GM23338 (cell line): ENCODE data around the gene POLR1E. TPM values are rescaled to one million over a fixed set of nuclear protein-coding genes. Genes with fewer than 3 reads are reported as not detected.
A peak's percentile ranks its signal among the peaks of the same experiment; 100 is the strongest.

ENCODE experiments used
- ATAC-seq: fragments of 200-7000 bp; cut with Tn5 transposase; 3 replicates; pipeline ENCODE4 v1.9.1; 2020
- DNase-seq: peaks from one replicate; pipeline ENCODE4 v3.0.0-alpha.2; 2015; ENCODE audit warnings: low spot score
- H2AFZ ChIP-seq: fragments of 200-600 bp; sonication (generic); 2 replicates; pipeline ENCODE4 v1.8.0; 2016; ENCODE audit warnings: antibody characterized with exemption, mild to moderate bottlenecking, moderate library complexity
- H3F3A ChIP-seq: fragments of 200-600 bp; sonication (generic); replicated peaks from 2 replicates; pipeline ENCODE4 v1.8.0; 2017; ENCODE audit warnings: antibody characterized with exemption, mixed run types, low read depth
- H3K27ac ChIP-seq: fragments of 200-600 bp; sonication (generic); 2 replicates; pipeline ENCODE4 v1.6.1; 2016; ENCODE audit warnings: low read depth
- H3K27me3 ChIP-seq: fragments of 200-600 bp; sonication (generic); 2 replicates; pipeline ENCODE4 v1.8.0; 2016; ENCODE audit warnings: mild to moderate bottlenecking, mixed run types, moderate library complexity; ENCODE audit not compliant: insufficient read depth
- H3K36me3 ChIP-seq: fragments of 200-600 bp; sonication (generic); 2 replicates; pipeline ENCODE4 v1.8.0; 2016; ENCODE audit warnings: mild to moderate bottlenecking; ENCODE audit not compliant: insufficient read depth
- H3K4me1 ChIP-seq: fragments of 200-600 bp; sonication (generic); 2 replicates; pipeline ENCODE4 v1.8.0; 2016; ENCODE audit warnings: mild to moderate bottlenecking, moderate library complexity; ENCODE audit not compliant: insufficient read depth
- H3K4me2 ChIP-seq: fragments of 200-600 bp; sonication (generic); 2 replicates; pipeline ENCODE4 v1.7.1; 2017; ENCODE audit warnings: mixed run types
- H3K4me3 ChIP-seq: fragments of 200-600 bp; sonication (generic); 2 replicates; pipeline ENCODE4 v1.6.1; 2016; ENCODE audit warnings: mixed run types
- H3K79me2 ChIP-seq: fragments of 200-600 bp; sonication (generic); replicated peaks from 2 replicates; pipeline ENCODE4 v1.8.0; 2017; ENCODE audit warnings: mild to moderate bottlenecking; ENCODE audit not compliant: insufficient read depth
- H3K9me2 ChIP-seq: fragments of 200-600 bp; sonication (generic); 2 replicates; pipeline ENCODE4 v1.8.0; 2017; ENCODE audit not compliant: insufficient read depth
- H4K20me1 ChIP-seq: fragments of 200-600 bp; sonication (generic); replicated peaks from 2 replicates; pipeline ENCODE4 v1.8.0; 2017; ENCODE audit warnings: mild to moderate bottlenecking; ENCODE audit not compliant: insufficient read depth
- H3K27ac Mint-ChIP-seq: 2 replicates; pipeline ENCODE4 v1.8.0; 2020; ENCODE audit warnings: inconsistent platforms, mild to moderate bottlenecking, moderate library complexity, mixed read lengths
- H3K27me3 Mint-ChIP-seq: 3 replicates; pipeline ENCODE4 v1.8.0; 2022; ENCODE audit warnings: low read depth, mild to moderate bottlenecking, moderate library complexity, mixed read lengths, inconsistent platforms; ENCODE audit not compliant: insufficient read depth, poor library complexity
- H3K36me3 Mint-ChIP-seq: 3 replicates; pipeline ENCODE4 v1.8.0; 2021; ENCODE audit warnings: low read depth, mild to moderate bottlenecking, inconsistent platforms, moderate library complexity, mixed read lengths
- H3K4me1 Mint-ChIP-seq: 3 replicates; pipeline ENCODE4 v1.8.0; 2020; ENCODE audit warnings: mild to moderate bottlenecking, inconsistent platforms, mixed read lengths
- H3K4me3 Mint-ChIP-seq: 3 replicates; pipeline ENCODE4 v1.8.0; 2021; ENCODE audit warnings: moderate library complexity, mild to moderate bottlenecking, inconsistent platforms, mixed read lengths
- H3K9me3 Mint-ChIP-seq: 3 replicates; pipeline ENCODE4 v1.8.0; 2020; ENCODE audit warnings: moderate library complexity, mild to moderate bottlenecking, inconsistent platforms, mixed read lengths
- CREB1 ChIP-seq: fragments of 250-450 bp; sonication (Bioruptor Pico); IDR thresholded peaks from 2 replicates; pipeline ENCODE4 v1.5.0; 2020; ENCODE audit warnings: low read depth, mild to moderate bottlenecking, moderate library complexity
- CTCF ChIP-seq, 2 experiments: fragments of 200-600 bp in 1 of 2; sonication (generic) in 1 of 2; conservative IDR thresholded peaks; 2 replicates each; pipeline versions ENCODE4 v1.5.1 to v1.6.1; 2016 to 2017; ENCODE audit warnings: antibody characterized with exemption in 2 of 2, low read depth in 2 of 2, mild to moderate bottlenecking in 2 of 2, moderate library complexity in 1 of 2
- ETS1 ChIP-seq: IDR thresholded peaks from 2 replicates; pipeline ENCODE4 v1.6.1; 2016; ENCODE audit warnings: antibody characterized with exemption
- EZH2 ChIP-seq: fragments of 200-600 bp; sonication (generic); IDR thresholded peaks from one replicate; pipeline ENCODE4 v1.8.0; 2017; ENCODE audit warnings: antibody characterized with exemption, mild to moderate bottlenecking, low read depth; ENCODE audit not compliant: unreplicated experiment
- EZH2phosphoT487 ChIP-seq: fragments of 200-600 bp; sonication (generic); IDR thresholded peaks from one replicate; pipeline ENCODE4 v1.8.1; 2018; ENCODE audit warnings: antibody characterized with exemption; ENCODE audit not compliant: unreplicated experiment
- JUNB ChIP-seq: IDR thresholded peaks from one replicate; pipeline ENCODE4 v1.6.1; 2016; ENCODE audit warnings: antibody characterized with exemption; ENCODE audit not compliant: unreplicated experiment
- NANOG ChIP-seq: IDR thresholded peaks from 2 replicates; pipeline ENCODE4 v1.6.1; 2016; ENCODE audit warnings: antibody characterized with exemption, borderline replicate concordance
- POLR2AphosphoS5 ChIP-seq: IDR thresholded peaks from 2 replicates; pipeline ENCODE4 v1.6.1; 2016; ENCODE audit warnings: antibody characterized with exemption, low read depth
- REST ChIP-seq: IDR thresholded peaks from one replicate; pipeline ENCODE4 v1.6.1; 2018; ENCODE audit warnings: antibody characterized with exemption; ENCODE audit not compliant: unreplicated experiment
- STAT1 ChIP-seq: IDR thresholded peaks from one replicate; pipeline ENCODE4 v1.6.1; 2016; ENCODE audit warnings: antibody characterized with exemption; ENCODE audit not compliant: unreplicated experiment
- ZNF114 ChIP-seq: fragments of 250-450 bp; sonication (Bioruptor Pico); IDR thresholded peaks from 2 replicates; pipeline ENCODE4 v1.5.0; 2020; ENCODE audit warnings: mild to moderate bottlenecking, moderate library complexity
- ZNF331 ChIP-seq: fragments of 250-450 bp; sonication (Bioruptor Pico); IDR thresholded peaks from 2 replicates; pipeline ENCODE4 v1.5.0; 2020; ENCODE audit warnings: low read depth, mild to moderate bottlenecking, moderate library complexity
- polyA plus RNA-seq: library from polyadenylated mRNA; unstranded; fragments of >200 nt; fragmentation: Nextera tagmentation; extraction: Ambion mirVana; gene quantifications from 2 replicates; pipeline ENCODE4 v1.2.1, GENCODE V29; 2016
- total RNA-seq: library from RNA; depleted of rRNA; stranded (reverse); fragments of >200 nt; shearing (Covaris generic); gene quantifications from 2 replicates; pipeline ENCODE4 v1.2.3, GENCODE V29; 2014
- TF ChIP-seq, protein P1 (sequence below): fragments of 250-450 bp; sonication (Bioruptor Pico); IDR thresholded peaks from 2 replicates; pipeline ENCODE4 v1.5.0; 2020; ENCODE audit warnings: mild to moderate bottlenecking, moderate library complexity

The POLR1E gene
- total and polyA plus RNA-seq, 2 experiments from 2014 or later, result 19.2 to 45.5 TPM

DNA sequence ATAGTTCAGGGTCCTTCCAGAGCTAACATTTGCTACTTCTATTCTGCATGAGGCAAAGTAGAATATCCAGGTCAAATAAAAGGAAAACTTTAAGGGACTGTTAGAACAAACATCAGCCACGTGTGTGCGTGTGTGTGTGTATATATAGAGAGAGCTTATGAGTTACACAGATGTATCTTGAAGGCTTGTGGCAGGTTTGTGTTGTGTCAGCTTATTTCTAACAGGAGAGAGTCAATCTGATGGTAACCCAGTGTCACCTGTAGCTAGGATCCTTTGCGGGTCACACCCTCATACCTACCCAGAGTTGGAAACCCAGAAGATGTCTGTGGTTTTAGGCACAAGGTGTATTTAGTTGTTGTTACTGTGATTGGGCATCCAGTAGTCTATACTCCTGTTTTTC, 12.7 kb downstream of the POLR1E start (continued):
- TF ChIP-seq ZNF331 (CRISPR knock-in tag) (no peak), ETS1 (no peak), EZH2phosphoT487 (no peak), STAT1 (no peak), JUNB (no peak)

DNA sequence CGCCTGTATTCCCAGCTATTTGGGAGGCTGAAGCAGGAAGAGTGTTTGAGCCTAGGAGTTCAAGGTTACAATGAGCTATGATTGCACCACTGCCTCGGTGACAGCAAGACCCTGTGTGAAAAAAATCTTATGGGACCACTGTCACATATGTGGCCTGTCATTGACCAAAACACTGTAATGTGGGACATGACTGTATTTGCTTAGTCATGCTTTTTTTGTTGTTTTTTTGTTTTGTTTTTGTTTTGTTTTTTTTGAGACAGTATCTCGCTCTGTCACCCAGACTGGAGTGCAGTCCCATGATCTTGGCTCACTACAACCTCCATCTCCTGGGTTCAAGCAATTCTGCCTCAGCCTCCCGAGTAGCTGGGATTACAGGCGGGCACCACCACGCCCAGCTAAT, 13.5 kb downstream of the POLR1E start:
- Mint-ChIP-seq H3K36me3 (peaks cover 87% of the 10 kb centered on the region), H3K4me3 (no peak overlapping the region), H3K9me3 (no peaks in the 10 kb centered on the region), H3K27me3 (peaks cover 2% of the 10 kb centered on the region), H3K4me1 (no peaks in the 10 kb centered on the region), H3K27ac (0 out of 2 replicates have a peak overlapping the region, but pooled peaks have one; percentile 51)
- DNase-seq (no peak), ATAC-seq (no peak)
- Histone ChIP-seq H3K27ac (no peak overlapping the region), H3K79me2 (0 out of 2 replicates have a peak, but pooled peaks cover 3% of the 10 kb centered on the region), H3K4me2 (no peak overlapping the region), H3K27me3 (no peaks in the 10 kb centered on the region), H3F3A (0 out of 2 replicates have a peak, but pooled peaks cover 4% of the 10 kb centered on the region), H3K4me3 (no peak overlapping the region), H3K9me2 (no peaks in the 10 kb centered on the region), H3K4me1 (no peaks in the 10 kb centered on the region), H2AFZ (no peak overlapping the region), H3K36me3 (peaks cover 48% of the 10 kb centered on the region), H4K20me1 (peaks cover 19% of the 10 kb centered on the region)
- no peak for TF ChIP-seq ZNF331 (CRISPR knock-in tag)
- TF ChIP-seq EZH2, result no peak
- TF ChIP-seq REST, result no peak
- no peak for TF ChIP-seq STAT1
- no peak for TF ChIP-seq EZH2phosphoT487
- TF ChIP-seq JUNB, result no peak
- no peak for TF ChIP-seq NANOG
- no peak for TF ChIP-seq CREB1
- TF ChIP-seq CTCF (conservative IDR thresholded peaks at IDR 0.05; ENCODE audit: low read depth in 2 of 2), result no peak
- TF ChIP-seq POLR2AphosphoS5, result no peak
- TF ChIP-seq, protein P1, sequence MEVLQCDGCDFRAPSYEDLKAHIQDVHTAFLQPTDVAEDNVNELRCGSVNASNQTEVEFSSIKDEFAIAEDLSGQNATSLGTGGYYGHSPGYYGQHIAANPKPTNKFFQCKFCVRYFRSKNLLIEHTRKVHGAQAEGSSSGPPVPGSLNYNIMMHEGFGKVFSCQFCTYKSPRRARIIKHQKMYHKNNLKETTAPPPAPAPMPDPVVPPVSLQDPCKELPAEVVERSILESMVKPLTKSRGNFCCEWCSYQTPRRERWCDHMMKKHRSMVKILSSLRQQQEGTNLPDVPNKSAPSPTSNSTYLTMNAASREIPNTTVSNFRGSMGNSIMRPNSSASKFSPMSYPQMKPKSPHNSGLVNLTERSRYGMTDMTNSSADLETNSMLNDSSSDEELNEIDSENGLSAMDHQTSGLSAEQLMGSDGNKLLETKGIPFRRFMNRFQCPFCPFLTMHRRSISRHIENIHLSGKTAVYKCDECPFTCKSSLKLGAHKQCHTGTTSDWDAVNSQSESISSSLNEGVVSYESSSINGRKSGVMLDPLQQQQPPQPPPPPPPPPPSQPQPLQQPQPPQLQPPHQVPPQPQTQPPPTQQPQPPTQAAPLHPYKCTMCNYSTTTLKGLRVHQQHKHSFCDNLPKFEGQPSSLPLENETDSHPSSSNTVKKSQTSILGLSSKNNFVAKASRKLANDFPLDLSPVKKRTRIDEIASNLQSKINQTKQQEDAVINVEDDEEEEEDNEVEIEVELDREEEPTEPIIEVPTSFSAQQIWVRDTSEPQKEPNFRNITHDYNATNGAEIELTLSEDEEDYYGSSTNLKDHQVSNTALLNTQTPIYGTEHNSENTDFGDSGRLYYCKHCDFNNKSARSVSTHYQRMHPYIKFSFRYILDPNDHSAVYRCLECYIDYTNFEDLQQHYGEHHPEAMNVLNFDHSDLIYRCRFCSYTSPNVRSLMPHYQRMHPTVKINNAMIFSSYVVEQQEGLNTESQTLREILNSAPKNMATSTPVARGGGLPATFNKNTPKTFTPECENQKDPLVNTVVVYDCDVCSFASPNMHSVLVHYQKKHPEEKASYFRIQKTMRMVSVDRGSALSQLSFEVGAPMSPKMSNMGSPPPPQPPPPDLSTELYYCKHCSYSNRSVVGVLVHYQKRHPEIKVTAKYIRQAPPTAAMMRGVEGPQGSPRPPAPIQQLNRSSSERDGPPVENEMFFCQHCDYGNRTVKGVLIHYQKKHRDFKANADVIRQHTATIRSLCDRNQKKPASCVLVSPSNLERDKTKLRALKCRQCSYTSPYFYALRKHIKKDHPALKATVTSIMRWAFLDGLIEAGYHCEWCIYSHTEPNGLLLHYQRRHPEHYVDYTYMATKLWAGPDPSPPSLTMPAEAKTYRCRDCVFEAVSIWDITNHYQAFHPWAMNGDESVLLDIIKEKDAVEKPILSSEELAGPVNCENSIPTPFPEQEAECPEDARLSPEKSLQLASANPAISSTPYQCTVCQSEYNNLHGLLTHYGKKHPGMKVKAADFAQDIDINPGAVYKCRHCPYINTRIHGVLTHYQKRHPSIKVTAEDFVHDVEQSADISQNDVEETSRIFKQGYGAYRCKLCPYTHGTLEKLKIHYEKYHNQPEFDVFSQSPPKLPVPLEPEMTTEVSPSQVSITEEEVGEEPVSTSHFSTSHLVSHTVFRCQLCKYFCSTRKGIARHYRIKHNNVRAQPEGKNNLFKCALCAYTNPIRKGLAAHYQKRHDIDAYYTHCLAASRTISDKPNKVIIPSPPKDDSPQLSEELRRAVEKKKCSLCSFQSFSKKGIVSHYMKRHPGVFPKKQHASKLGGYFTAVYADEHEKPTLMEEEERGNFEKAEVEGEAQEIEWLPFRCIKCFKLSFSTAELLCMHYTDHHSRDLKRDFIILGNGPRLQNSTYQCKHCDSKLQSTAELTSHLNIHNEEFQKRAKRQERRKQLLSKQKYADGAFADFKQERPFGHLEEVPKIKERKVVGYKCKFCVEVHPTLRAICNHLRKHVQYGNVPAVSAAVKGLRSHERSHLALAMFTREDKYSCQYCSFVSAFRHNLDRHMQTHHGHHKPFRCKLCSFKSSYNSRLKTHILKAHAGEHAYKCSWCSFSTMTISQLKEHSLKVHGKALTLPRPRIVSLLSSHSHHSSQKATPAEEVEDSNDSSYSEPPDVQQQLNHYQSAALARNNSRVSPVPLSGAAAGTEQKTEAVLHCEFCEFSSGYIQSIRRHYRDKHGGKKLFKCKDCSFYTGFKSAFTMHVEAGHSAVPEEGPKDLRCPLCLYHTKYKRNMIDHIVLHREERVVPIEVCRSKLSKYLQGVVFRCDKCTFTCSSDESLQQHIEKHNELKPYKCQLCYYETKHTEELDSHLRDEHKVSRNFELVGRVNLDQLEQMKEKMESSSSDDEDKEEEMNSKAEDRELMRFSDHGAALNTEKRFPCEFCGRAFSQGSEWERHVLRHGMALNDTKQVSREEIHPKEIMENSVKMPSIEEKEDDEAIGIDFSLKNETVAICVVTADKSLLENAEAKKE (CRISPR knock-in tag), result no peak
- no peak for TF ChIP-seq ZNF114
